GM10266 (cell line): ENCODE results near the gene CEACAM21.

Experiments
- DNase-seq: peaks from one replicate; pipeline ENCODE4 v3.0.0; 2012; ENCODE audit errors: extremely low spot score
- TF ChIP-seq, protein P1 (sequence below): IDR thresholded peaks from 2 replicates; pipeline ENCODE4 v1.5.1; 2012; ENCODE audit warnings: mild to moderate bottlenecking, low read depth; ENCODE audit not compliant: control insufficient read depth, insufficient read depth; ENCODE audit errors: missing control alignments

The CEACAM21 gene

DNA sequence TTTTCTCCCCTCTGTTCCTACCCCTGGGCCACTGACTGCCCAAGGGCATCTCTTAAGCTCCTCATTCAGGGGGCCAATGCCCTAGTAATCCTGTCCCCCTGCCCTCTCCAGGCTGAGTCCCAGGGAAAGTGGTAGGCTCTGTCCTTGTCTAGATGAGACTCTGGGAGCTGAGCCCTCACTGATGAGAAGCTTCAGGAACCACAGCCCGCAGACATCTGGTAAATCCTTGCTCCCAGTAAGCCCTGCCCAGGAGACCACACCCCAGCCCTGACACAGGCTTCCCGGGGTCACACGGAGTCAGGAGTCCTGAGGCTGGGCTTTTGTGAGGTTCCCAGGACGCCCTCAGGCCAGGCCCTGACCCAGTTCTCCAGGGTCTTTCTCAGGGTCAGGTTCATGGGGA is 49.0 kb downstream of the CEACAM21 start:
- TF ChIP-seq, protein P1, sequence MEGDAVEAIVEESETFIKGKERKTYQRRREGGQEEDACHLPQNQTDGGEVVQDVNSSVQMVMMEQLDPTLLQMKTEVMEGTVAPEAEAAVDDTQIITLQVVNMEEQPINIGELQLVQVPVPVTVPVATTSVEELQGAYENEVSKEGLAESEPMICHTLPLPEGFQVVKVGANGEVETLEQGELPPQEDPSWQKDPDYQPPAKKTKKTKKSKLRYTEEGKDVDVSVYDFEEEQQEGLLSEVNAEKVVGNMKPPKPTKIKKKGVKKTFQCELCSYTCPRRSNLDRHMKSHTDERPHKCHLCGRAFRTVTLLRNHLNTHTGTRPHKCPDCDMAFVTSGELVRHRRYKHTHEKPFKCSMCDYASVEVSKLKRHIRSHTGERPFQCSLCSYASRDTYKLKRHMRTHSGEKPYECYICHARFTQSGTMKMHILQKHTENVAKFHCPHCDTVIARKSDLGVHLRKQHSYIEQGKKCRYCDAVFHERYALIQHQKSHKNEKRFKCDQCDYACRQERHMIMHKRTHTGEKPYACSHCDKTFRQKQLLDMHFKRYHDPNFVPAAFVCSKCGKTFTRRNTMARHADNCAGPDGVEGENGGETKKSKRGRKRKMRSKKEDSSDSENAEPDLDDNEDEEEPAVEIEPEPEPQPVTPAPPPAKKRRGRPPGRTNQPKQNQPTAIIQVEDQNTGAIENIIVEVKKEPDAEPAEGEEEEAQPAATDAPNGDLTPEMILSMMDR = no peak

DNA sequence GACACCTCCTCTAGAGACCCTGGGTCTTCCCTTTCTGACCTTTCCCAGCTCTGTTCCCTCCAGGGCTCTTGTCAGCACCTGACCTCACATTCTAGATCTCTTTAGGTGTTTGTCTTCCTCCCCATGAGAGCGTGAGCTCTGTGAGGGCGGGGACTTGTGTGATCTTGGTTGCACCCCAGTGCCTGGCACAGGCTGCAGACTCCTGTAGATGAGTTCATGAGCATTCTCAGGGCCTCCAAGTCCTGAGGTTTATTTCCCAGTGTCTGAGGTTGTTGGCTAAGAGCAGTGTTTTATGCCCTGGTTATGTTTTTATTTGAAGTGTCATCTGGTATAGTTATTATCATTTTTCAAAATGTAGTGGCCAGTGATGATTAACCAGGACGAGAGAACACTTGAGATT is 50.3 kb downstream of the CEACAM21 start:
- TF ChIP-seq, protein P1 = no peak
- no peak for DNase-seq

More for the DNA sequence above, 49.0 kb downstream of the CEACAM21 start:
- no peak for DNase-seq

DNA sequence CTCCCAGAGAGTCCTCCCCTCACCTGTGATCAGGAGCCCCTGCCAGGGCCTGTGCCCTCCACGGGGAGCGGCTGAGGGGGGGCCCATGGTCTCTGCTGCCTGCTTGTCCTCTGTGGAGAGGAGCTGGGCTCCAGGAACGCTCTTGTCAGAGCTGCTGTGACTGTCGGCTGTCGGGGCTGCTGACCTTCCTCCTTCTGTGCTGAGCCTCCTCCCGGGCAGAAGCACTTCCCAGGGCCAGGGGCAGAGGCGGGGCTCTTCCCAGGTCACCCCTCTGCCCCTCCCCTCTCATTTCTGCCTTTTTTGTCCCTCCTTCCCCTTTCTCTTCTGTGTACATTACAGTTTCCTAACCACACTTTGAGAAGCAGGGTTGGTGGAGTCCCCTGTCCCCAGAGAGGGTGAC is 50.9 kb downstream of the CEACAM21 start, which contains the start of gene CEACAM4:
CEACAM4 (minus strand) TSS at position 198 of the 400 bp plus-strand sequence; CDS start at position 87, 111 bp downstream.
- TF ChIP-seq, protein P1 = no peak
- DNase-seq = no peak

DNA sequence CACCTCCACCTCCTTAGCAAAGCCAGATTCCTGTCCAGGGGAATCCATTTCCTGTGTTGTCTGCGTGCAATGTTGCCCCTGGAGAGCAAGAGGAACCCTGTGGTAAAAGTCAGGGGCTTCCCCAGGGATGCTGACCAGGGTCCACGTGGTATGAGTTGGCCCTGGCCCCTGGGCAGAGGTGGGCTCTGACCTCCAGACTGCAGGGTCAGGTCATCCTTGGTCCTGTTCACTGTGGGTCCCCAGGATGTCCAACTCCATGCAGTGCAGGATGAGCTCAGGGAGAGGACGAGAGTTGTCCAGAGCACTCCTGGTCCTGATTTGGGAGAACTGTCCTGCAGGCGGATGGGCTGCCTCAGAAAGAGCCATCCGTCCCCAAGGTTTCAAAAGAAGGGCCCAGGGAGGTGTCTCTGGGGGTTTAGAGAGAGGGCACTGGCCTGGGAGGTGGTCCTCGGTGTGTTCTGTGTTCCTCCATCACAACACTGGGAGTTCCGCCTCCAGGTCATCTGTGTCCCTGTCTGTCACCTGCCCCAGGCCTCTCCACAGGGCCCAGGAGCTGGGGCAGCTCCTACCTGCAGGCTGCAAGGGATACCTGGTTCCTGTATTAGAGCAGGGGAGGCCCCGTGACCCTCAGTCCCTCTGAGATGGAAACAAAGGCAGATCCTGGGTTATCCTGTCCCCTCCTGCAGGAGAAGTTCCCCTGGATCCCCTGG is 52.2 kb downstream of the CEACAM21 start:
- no peak for DNase-seq
- TF ChIP-seq, protein P1 = no peak
